DOHH2 (cell line): ENCODE data around the gene CCDC6.

Source experiments
- H3F3A ChIP-seq: fragments of 200-600 bp; sonication (generic), shearing (Covaris generic); 2 replicates; pipeline ENCODE4 v1.6.0; 2016; ENCODE audit warnings: antibody characterized with exemption, mild to moderate bottlenecking; ENCODE audit not compliant: control insufficient read depth, insufficient read depth
- H3K27ac ChIP-seq: fragments of 200-600 bp; sonication (generic); 2 replicates; pipeline ENCODE4 v1.5.1; 2014; ENCODE audit warnings: low read depth, mild to moderate bottlenecking, low read length, moderate library complexity
- H3K27me3 ChIP-seq: fragments of 200-600 bp; sonication (generic); 2 replicates; pipeline ENCODE4 v1.6.1; 2014; ENCODE audit warnings: mild to moderate bottlenecking, low read length, mixed read lengths; ENCODE audit not compliant: control insufficient read depth
- H3K36me3 ChIP-seq: fragments of 200-600 bp; sonication (generic); 2 replicates; pipeline ENCODE4 v1.6.1; 2014; ENCODE audit warnings: mild to moderate bottlenecking, low read length, moderate library complexity, mixed read lengths; ENCODE audit not compliant: control insufficient read depth
- H3K4me1 ChIP-seq: fragments of 200-600 bp; sonication (generic); 2 replicates; pipeline ENCODE4 v1.6.1; 2014; ENCODE audit warnings: mild to moderate bottlenecking, low read length, mixed read lengths; ENCODE audit not compliant: control insufficient read depth
- H3K4me2 ChIP-seq: fragments of 200-600 bp; sonication (generic); 2 replicates; pipeline ENCODE4 v1.6.0; 2014; ENCODE audit warnings: mild to moderate bottlenecking, low read length, moderate library complexity
- H3K4me3 ChIP-seq: fragments of 200-600 bp; sonication (generic); 2 replicates; pipeline ENCODE4 v1.5.1; 2014; ENCODE audit warnings: mild to moderate bottlenecking, low read length, mixed read lengths
- H3K79me2 ChIP-seq: fragments of 200-600 bp; sonication (generic); 2 replicates; pipeline ENCODE4 v1.6.1; 2014; ENCODE audit warnings: mild to moderate bottlenecking, low read length, mixed read lengths; ENCODE audit not compliant: control insufficient read depth
- H3K9me2 ChIP-seq: fragments of 200-600 bp; sonication (generic); replicated peaks from 2 replicates; pipeline ENCODE4 v1.6.1; 2014; ENCODE audit warnings: mild to moderate bottlenecking, low read length, mixed read lengths; ENCODE audit not compliant: control insufficient read depth
- H3K9me3 ChIP-seq: fragments of 200-600 bp; sonication (generic); 2 replicates; pipeline ENCODE4 v1.6.1; 2014; ENCODE audit warnings: antibody characterized with exemption, low read length, mixed read lengths; ENCODE audit not compliant: control insufficient read depth, insufficient read depth
- H4K20me1 ChIP-seq: fragments of 200-600 bp; sonication (generic); 2 replicates; pipeline ENCODE4 v1.6.0; 2014; ENCODE audit warnings: low read depth, mild to moderate bottlenecking, antibody characterized with exemption, low read length, moderate library complexity; ENCODE audit not compliant: control insufficient read depth, insufficient read depth
- EZH2phosphoT487 ChIP-seq: fragments of 200-600 bp; sonication (generic); IDR thresholded peaks from 2 replicates; pipeline ENCODE4 v1.6.1; 2017; ENCODE audit warnings: borderline replicate concordance, mild to moderate bottlenecking, antibody characterized with exemption, low read length, moderate library complexity, mixed read lengths
- TF ChIP-seq, protein P1 (sequence below): fragments of 200-600 bp; sonication (generic); IDR thresholded peaks from one replicate; pipeline ENCODE4 v1.5.1; 2014; ENCODE audit warnings: antibody characterized with exemption, mild to moderate bottlenecking, low read depth, low read length; ENCODE audit not compliant: poor library complexity, severe bottlenecking

CCDC6 gene

DNA sequence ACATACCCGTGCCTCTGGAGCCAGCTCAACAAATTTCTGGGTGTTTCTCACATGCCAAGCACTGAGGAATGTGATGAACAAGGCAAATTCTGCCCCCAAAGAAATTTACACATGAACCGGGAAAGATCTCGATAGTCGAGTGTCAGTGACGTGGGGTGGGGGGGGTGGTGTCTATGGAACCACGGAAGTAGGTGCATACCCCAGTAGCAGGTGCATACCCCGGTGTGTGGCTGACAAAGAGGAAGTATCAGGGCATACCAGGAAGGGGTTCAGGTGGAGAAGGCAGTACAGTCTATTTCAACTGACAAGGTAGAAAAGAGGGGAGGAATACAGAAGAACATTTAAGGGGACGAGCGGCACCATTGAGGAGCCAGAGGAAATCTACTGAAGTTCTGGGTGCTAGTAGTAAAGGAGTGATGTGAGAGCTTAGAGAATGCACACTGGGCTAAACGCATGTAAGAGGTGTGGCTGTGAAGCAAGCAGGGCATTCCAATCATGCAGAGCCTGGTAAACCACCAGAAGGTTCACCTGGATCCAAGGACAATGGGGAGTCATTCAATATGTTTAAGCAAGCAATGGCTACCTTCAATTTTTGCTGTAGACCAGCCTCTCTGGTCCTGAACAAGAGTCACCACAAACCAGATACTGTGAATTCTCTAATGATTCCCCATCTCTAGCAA, 6.2 kb downstream of the CCDC6 start:
- Histone ChIP-seq H3K4me3 (no peak overlapping the region), H3F3A (no peaks in the 10 kb centered on the region), H3K27me3 (no peaks in the 10 kb centered on the region), H3K79me2 (peaks cover 100% of the 10 kb centered on the region), H3K9me3 (no peaks in the 10 kb centered on the region), H3K9me2 (no peaks in the 10 kb centered on the region), H3K27ac (no peak overlapping the region), H3K4me2 (peak overlapping the region; percentile 24), H3K36me3 (peaks cover 50% of the 10 kb centered on the region), H3K4me1 (peaks cover 47% of the 10 kb centered on the region), H4K20me1 (peaks cover 29% of the 10 kb centered on the region)
- TF ChIP-seq EZH2phosphoT487 = no peak
- TF ChIP-seq, protein P1, sequence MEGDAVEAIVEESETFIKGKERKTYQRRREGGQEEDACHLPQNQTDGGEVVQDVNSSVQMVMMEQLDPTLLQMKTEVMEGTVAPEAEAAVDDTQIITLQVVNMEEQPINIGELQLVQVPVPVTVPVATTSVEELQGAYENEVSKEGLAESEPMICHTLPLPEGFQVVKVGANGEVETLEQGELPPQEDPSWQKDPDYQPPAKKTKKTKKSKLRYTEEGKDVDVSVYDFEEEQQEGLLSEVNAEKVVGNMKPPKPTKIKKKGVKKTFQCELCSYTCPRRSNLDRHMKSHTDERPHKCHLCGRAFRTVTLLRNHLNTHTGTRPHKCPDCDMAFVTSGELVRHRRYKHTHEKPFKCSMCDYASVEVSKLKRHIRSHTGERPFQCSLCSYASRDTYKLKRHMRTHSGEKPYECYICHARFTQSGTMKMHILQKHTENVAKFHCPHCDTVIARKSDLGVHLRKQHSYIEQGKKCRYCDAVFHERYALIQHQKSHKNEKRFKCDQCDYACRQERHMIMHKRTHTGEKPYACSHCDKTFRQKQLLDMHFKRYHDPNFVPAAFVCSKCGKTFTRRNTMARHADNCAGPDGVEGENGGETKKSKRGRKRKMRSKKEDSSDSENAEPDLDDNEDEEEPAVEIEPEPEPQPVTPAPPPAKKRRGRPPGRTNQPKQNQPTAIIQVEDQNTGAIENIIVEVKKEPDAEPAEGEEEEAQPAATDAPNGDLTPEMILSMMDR = no peak

GRCh38 chr10:59898125-59898835, 8.1 kb downstream of the CCDC6 start:
- H3K9me2 ChIP-seq = no peaks in the 10 kb centered on the region
- no peak overlapping the region for H3K27ac ChIP-seq
- no peaks in the 10 kb centered on the region for H3F3A ChIP-seq
- H3K4me2 ChIP-seq = no peak overlapping the region
- no peaks in the 10 kb centered on the region for H3K9me3 ChIP-seq
- H3K4me1 ChIP-seq = peaks cover 30% of the 10 kb centered on the region
- H4K20me1 ChIP-seq = peaks cover 22% of the 10 kb centered on the region
- TF ChIP-seq EZH2phosphoT487 = no peak
- TF ChIP-seq, protein P1 = no peak
- H3K27me3 ChIP-seq = no peaks in the 10 kb centered on the region
- H3K4me3 ChIP-seq = no peak overlapping the region
- peaks cover 39% of the 10 kb centered on the region for H3K36me3 ChIP-seq
- H3K79me2 ChIP-seq = peaks cover 100% of the 10 kb centered on the region

DNA sequence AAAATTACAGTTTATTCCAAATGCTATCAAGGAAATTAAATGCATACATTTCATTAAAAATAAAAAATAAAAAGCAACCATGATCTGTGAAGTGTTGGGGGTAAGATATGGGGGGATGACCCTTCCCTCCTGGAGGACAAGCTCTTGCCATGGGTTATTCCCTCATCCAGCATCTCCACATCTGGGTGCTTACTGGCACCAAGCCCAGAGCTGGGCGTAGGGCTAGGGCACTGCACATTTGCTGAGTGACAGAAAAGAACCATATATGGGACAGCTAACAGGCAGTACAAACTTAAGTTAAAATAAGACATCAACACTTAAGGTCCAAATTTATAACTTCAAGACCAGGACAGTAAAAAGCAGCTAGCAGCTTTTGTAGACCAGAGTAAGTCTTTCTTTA, 10.2 kb downstream of the CCDC6 start:
- H3K79me2 ChIP-seq = peaks cover 100% of the 10 kb centered on the region
- H3F3A ChIP-seq = no peaks in the 10 kb centered on the region; the same call in 1 of the 2 replicates
- H3K4me3 ChIP-seq = no peak overlapping the region
- no peak overlapping the region for H3K4me2 ChIP-seq
- no peak overlapping the region for H3K27ac ChIP-seq
- H3K27me3 ChIP-seq = no peaks in the 10 kb centered on the region
- peaks cover 20% of the 10 kb centered on the region for H4K20me1 ChIP-seq
- peaks cover 17% of the 10 kb centered on the region for H3K4me1 ChIP-seq
- H3K9me3 ChIP-seq = no peaks in the 10 kb centered on the region
- peaks cover 25% of the 10 kb centered on the region for H3K36me3 ChIP-seq
- TF ChIP-seq EZH2phosphoT487 = no peak
- TF ChIP-seq, protein P1 = no peak
- no peaks in the 10 kb centered on the region for H3K9me2 ChIP-seq
